SH-SY5Y (cell line): Measurements from ENCODE around the gene SYTL2.

Experiments used
- GATA2 ChIP-seq: IDR thresholded peaks from 2 replicates; pipeline ENCODE4 v1.6.1; 2011; ENCODE audit warnings: mild to moderate bottlenecking, low read depth, low read length
- GATA3 ChIP-seq: IDR thresholded peaks from 2 replicates; pipeline ENCODE4 v1.6.1; 2011; ENCODE audit warnings: low read depth, mild to moderate bottlenecking, low read length, moderate library complexity

DNA sequence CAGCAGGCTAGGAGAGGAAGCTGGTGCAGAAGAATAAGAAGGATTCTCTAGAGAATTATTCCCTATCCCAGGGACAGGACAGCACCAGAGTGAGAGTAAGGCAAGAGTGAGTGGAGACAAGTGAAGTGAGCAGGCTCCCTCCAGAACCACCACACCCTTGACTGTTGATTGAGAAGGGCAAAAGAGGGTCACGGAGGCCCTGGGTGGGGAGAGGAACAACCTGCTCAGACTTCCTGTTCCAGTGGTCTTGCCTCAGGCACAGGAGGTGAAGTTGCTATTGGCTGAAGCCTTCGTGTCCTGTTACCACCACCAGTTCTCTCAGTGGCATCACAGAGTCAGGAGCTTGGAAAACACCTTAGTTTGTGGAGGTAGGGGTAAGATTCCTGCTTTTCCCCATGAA, 73.2 kb downstream of the SYTL2 start:
- no peak for TF ChIP-seq GATA3
- no peak for TF ChIP-seq GATA2
